GM18498 (cell line): Measurements from ENCODE around the gene SGCA.

ENCODE experiments used
- ATAC-seq: cut with Tn5 transposase; IDR thresholded peaks from one replicate; pipeline ENCODE4 v1.9.1; 2021; ENCODE audit warnings: mild to moderate bottlenecking, moderate library complexity; ENCODE audit not compliant: unreplicated experiment

Gene SGCA

DNA sequence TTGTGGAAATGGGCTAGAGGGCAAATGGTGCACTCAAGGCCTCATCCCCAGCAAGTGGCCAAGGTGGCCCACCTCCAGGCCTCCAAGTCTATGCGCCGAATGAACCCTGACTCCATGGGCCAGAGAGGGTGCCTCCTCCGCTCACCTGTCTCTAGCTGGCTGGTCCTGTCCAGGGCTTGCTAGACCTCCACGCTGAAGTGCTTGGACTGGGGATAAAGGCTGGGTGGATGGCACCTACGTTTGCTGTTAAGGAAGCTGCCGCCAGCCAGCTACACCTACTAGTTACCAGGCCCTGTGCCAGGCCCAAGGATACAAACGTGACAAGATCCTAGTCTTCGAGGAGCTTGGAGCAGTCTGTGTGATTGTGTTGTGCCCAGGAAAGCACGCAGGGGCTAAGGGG is 739 bp upstream of the SGCA start:
- no peak for ATAC-seq

DNA sequence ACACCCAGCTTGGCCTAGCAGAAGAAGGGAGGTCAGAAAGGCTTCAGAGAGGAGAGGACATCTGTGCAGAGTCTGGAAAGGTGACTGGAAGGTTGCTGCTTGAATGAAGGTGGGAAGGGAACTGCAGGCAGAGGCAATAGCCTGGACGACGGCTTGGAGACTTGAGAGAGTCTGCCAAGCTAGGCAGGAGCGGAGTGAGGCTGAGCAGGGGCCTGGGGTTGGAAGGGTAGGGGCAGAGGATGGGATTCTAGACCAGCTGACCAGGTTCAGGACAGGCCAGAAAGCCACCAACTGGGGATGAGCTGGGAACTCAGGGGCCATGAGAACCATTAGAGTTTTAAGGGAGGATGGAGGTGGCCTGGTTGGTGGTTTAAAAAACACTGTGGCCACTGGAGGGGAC is 339 bp upstream of the SGCA start:
- no peak for ATAC-seq

DNA sequence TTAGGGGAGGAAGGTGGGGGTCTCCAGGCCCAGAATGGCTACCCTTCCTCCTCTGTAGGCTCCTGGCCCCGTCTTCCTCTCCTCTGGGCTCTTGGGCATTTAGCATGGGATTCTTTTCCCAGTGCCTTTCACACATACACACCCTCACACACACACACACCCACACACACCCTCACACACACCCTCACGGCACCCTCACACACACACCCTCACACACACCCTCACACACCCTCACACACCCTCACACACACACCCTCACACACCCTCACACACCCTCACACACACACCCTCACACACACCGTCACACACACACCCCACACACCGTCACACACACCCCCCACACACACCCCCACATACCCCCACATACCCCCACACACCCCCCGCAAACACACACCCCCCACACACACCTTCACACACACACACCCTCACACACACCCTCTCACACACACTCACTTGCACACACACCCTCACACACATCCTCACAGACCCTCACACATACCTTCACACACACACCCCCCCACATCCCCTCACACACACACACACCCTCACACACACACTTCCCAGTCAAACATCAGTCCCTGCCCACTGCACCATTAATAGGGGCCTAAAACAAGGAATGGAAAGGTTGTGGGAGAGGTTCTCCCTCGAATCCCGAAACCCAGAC is 845 bp downstream of the SGCA start:
- ATAC-seq, result no peak

DNA sequence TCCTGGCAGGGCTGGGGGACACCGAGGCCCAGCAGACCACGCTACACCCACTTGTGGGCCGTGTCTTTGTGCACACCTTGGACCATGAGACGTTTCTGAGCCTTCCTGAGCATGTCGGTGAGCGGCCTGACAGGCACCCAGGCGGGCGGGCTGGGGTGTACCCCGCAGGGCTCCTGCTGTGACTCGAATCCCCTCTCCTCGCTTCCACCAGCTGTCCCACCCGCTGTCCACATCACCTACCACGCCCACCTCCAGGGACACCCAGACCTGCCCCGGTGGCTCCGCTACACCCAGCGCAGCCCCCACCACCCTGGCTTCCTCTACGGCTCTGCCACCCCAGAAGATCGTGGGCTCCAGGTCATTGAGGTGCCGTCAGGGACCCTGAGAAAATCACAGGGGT is 1.6 kb downstream of the SGCA start:
- ATAC-seq, result no peak

- ATAC-seq, result no peak
Observed at GRCh38 chr17:50168319-50168718, 2.5 kb downstream of the SGCA start.

DNA sequence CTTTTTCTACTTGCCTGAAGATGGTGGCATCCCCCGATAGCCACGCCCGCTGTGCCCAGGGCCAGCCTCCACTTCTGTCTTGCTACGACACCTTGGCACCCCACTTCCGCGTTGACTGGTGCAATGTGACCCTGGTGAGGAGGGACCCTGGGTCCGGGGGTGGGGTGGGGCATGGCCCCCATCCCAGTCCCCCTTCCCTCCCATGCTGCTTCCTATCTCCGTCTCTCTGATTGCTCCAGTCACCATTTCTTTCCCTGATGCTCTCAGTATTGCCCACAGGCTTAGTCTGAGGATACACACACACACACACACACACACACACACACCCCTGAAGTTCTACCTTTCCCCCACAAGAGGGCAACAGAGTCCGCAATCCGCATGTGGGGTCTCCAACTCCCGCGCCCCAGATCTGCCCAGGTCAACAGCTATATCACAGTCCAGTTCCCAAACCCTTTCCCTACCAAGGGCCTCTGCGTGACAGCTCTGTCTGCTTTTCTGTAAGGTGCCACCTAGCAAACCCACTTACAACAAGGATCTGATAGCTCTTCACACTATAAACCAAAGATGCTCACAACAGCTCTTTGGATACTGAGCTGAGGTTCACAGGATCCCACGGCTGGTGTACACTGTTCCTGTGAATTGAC is 3.4 kb downstream of the SGCA start:
- no peak for ATAC-seq

DNA sequence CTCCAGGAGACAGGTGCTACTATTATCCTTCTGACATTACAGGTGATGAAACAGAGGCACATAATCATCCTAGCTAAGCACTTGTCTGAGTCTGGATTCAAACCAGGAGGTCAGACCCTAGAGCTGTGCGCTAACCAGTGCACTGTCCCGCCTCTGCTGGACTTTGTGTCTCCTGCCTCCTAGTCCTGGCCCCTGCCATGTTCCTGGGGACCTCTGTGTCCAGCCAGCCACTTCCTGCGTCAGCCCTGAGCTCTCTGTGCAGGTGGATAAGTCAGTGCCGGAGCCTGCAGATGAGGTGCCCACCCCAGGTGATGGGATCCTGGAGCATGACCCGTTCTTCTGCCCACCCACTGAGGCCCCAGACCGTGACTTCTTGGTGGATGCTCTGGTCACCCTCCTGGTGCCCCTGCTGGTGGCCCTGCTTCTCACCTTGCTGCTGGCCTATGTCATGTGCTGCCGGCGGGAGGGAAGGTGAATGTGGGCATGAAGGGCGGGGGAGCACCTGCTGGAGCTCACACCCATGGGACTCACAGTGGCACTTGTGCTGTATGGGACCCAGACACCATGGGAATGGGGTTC is 4.2 kb downstream of the SGCA start:
- ATAC-seq, result no peak

GRCh38 chr17:50170662-50171370 is 5.0 kb downstream of the SGCA start:
- peak; percentile 77 for ATAC-seq

- ATAC-seq, result no peak
Observed at GRCh38 chr17:50171371-50172071, 5.7 kb downstream of the SGCA start.

DNA sequence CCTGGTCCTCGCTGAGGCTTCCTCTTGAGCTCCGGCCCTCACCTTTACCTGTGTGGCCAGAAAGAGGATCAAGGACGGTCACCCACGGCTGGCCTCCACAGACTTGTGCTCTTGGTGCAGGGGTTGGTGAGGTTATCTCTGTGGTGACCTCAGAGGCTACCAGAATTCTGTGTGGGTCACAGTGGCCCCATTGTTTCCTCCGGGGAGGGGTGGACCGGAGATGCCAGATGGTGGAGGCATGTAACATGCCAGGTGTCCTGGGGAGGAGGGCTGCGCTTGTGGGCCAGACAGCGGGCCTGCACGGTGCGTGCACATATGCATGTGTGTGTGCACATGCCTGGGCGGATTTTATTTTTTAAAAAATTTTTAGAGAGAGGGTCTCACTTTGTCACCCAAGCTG is 6.3 kb downstream of the SGCA start:
- ATAC-seq, result no peak

- ATAC-seq, result no peak
Observed at GRCh38 chr17:50172936-50173334, 7.1 kb downstream of the SGCA start.

DNA sequence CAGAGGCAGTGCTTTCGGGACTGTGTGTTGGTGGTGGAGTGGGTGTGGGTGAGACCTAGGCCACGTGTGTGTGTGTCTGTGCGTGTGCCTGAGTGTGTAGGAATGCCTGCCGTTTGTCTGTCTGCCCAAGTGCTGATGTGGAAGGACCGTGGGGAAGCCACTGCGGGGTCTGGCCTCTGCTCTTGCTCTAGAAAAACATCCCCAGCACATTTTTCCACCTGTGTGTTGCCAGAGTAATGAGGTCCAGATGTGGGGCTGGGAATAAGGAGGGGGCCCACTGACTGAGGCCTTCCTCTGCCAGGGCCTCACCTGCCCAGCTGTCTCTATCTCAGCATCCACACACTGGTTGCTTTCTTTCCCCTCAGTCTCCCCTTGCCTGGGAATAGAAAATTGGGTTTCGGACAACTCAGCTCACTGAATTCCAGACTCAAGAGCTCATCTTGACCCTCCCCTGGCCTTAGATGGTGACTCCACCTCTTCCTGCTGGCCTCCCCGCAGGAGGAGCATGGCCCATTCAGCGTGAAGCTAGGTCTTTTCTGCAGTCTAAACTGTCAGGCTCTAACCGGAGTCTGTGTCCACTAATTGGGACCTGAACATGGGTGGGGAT is 7.6 kb downstream of the SGCA start:
- ATAC-seq, result no peak

DNA sequence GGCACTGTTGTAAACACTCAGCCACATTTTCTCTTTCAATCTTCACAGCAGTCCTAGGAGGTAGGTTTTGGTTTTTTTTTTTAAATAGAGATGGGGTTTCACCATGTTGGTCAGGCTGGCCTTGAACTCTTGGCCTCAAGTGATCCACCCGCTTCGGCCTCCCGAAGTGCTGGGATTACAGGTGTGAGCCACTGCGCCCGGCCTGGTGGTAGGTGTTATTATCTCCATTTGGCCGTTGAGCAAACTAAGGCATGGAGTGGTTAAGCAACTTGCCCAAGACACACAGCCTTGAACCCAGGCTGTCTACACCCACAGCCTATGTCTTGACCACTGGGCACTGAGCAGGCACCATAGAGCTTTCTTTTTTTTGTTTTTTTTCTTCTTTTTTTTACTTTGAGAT is 8.6 kb downstream of the SGCA start:
- no peak for ATAC-seq

- no peak for ATAC-seq
Observed at GRCh38 chr17:50175035-50175807, 9.4 kb downstream of the SGCA start.

DNA sequence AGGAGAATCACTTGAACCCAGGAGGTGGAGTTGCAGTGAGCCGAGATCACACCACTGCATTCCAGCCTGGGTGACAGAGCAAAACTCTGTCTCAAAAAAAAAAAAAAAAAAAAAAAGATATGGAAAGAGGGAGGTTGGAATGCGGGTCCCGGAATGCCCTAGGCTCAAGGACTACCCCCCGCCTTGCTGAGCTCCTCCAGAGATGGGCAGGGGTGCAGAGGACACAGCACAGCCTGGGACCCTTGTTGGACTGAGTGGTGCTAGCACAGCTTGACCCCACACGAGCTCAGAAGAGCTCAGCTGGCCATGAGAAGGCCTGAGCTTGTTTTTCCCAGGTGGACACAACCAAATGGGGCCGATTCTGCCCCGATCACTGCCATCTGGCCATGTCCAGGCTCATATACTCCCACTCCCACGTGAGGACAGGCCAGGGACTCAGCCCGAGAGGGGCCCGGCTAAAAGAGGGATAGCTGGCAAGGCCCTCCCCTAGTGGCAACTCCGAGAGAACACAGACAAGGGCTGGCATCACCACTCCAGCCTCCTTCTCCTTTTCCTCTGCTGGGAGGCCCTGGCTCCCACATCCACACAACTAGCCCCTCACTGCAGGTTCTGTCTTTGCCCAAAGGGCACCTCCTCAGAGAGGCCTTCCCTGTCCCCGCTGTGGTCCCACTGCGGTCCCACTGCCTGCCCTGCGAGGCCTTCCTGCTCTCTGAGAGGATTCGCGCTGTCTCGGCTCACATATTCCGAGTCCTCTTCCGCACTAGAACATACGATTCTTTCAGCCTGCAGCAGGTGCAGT is 11.0 kb downstream of the SGCA start:
- no peak for ATAC-seq

GRCh38 chr17:50177476-50177875 is 11.7 kb downstream of the SGCA start:
- ATAC-seq, result no peak

DNA sequence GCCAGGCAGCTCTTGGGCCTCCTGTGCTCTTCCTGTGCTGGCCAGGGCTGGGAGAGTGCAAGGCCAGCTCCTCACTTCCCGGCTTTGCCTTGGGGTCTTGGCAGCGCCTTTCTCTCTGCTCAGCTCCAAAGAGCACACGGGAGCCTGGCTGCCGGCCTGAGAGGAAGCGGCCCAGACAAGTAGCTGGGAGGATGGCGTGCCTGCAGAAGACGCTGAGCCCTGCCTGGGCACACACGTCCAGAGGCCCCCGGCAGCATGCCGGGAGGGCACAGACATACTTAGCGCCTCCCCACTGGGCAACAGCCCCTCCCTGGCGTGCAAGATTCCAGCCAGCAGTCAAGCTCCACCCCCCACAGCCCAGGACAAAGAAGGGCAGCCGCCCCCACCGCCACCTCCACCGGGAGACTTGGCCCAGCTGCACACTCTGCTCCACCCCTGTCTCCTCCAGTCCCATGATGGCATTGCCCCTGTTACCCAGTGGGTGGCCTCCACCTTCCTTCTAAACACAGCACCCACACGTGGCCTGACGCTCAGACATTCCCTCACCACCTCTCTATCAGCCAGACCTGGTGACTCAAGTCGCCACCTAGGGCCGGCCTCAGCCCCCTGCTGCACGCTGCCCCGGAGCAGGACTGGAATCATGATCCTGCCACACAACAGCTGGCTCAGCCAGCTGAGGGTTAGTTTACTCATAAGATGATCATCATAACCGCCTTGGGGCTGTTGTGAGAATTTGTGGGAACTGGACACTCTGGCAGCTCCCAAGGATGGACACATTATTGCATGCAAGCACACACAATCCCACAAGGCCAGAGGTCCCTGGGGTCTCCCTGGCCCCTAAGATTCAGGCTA is 12.4 kb downstream of the SGCA start:
- peak; percentile 62 for ATAC-seq

- no peak for ATAC-seq
Observed at GRCh38 chr17:50180111-50180510, 14.3 kb downstream of the SGCA start.
